CD14-positive monocyte (primary cell): ENCODE results near the gene ACSF2. TPM values are rescaled to one million over a fixed set of nuclear protein-coding genes. Genes with fewer than 3 reads are reported as not detected.

Experiments
- DNase-seq, 3 donors: peaks; one replicate each; pipeline ENCODE4 v3.0.0-alpha.2; 2011 to 2022
- H2AFZ ChIP-seq: 2 replicates; pipeline ENCODE4 v1.6.0; 2012; ENCODE audit warnings: mild to moderate bottlenecking, low read depth, low read length, inconsistent platforms; ENCODE audit not compliant: insufficient read depth, poor library complexity, severe bottlenecking
- H3K27ac ChIP-seq, 2 donors: 1 replicate in 1 of 2; 2 replicates in 1 of 2; pipeline ENCODE4 v1.5.1; 2012 to 2013; ENCODE audit warnings: low read length in 2 of 2, control low read depth in 1 of 2, inconsistent platforms in 1 of 2, low read depth in 1 of 2, mild to moderate bottlenecking in 1 of 2
- H3K27me3 ChIP-seq, 2 donors: one replicate each; pipeline versions ENCODE4 v1.6.0 to v1.6.1; 2011 to 2013; ENCODE audit warnings: low read length in 2 of 2; ENCODE audit not compliant: control insufficient read depth in 2 of 2, insufficient read depth in 2 of 2
- H3K36me3 ChIP-seq, 2 donors: replicated peaks in 1 of 2; 1 replicate in 1 of 2; 2 replicates in 1 of 2; pipeline versions ENCODE4 v1.5.1 to v1.6.1; 2012 to 2013; ENCODE audit warnings: low read length in 2 of 2, control low read depth in 1 of 2, inconsistent platforms in 1 of 2, mild to moderate bottlenecking in 1 of 2; ENCODE audit not compliant: insufficient read depth in 2 of 2, control insufficient read depth in 1 of 2
- H3K4me1 ChIP-seq, 2 donors: 1 replicate in 1 of 2; 2 replicates in 1 of 2; pipeline versions ENCODE4 v1.5.1 to v1.6.1; 2012 to 2013; ENCODE audit warnings: low read length in 2 of 2, control low read depth in 1 of 2, inconsistent platforms in 1 of 2, mild to moderate bottlenecking in 1 of 2, moderate library complexity in 1 of 2; ENCODE audit not compliant: insufficient read depth in 2 of 2, control insufficient read depth in 1 of 2
- H3K4me2 ChIP-seq: replicated peaks from 2 replicates; pipeline ENCODE3; 2012; ENCODE audit warnings: low read length, moderate library complexity, mild to moderate bottlenecking; ENCODE audit not compliant: poor library complexity, severe bottlenecking; ENCODE audit errors: extremely low read depth
- H3K4me3 ChIP-seq, 3 experiments: fragments of 200-600 bp in 1 of 3; sonication (generic) in 1 of 3; replicated peaks in 1 of 3; 1 replicate in 2 of 3; 2 replicates in 1 of 3; pipeline ENCODE4 v1.5.1; 2011 to 2013; ENCODE audit warnings: low read length in 3 of 3, mild to moderate bottlenecking in 3 of 3, control low read depth in 2 of 3, low read depth in 2 of 3, inconsistent platforms in 1 of 3, moderate library complexity in 1 of 3
- H3K79me2 ChIP-seq: 2 replicates; pipeline ENCODE4 v1.6.0; 2012; ENCODE audit warnings: mild to moderate bottlenecking, control low read depth, inconsistent platforms, low read length, moderate library complexity; ENCODE audit not compliant: insufficient read depth
- H3K9ac ChIP-seq: 2 replicates; pipeline ENCODE4 v1.6.0; 2017; ENCODE audit warnings: low read length, mild to moderate bottlenecking; ENCODE audit not compliant: insufficient read depth, poor library complexity, severe bottlenecking
- H3K9me3 ChIP-seq, 2 donors: replicated peaks in 1 of 2; 1 replicate in 1 of 2; 2 replicates in 1 of 2; pipeline versions ENCODE4 v1.5.1 to v1.6.1; 2012 to 2013; ENCODE audit warnings: low read length in 2 of 2, control low read depth in 1 of 2; ENCODE audit not compliant: control insufficient read depth in 1 of 2, insufficient read depth in 1 of 2
- H4K20me1 ChIP-seq: 2 replicates; pipeline ENCODE4 v1.6.0; 2012; ENCODE audit warnings: mild to moderate bottlenecking, low read length, control low read depth, moderate library complexity; ENCODE audit not compliant: insufficient read depth
- H3K27ac Mint-ChIP-seq, 7 donors: one replicate each; pipeline ENCODE4 v1.8.0; 2020; ENCODE audit warnings: mild to moderate bottlenecking in 7 of 7, mixed read lengths in 7 of 7, moderate library complexity in 6 of 7, inconsistent platforms in 2 of 7
- H3K27me3 Mint-ChIP-seq, 3 donors: one replicate each; pipeline ENCODE4 v1.8.0; 2021 to 2022; ENCODE audit warnings: low read depth in 3 of 3, mild to moderate bottlenecking in 3 of 3, mixed read lengths in 3 of 3, moderate library complexity in 3 of 3, inconsistent platforms in 1 of 3
- H3K36me3 Mint-ChIP-seq, 2 donors: one replicate each; pipeline ENCODE4 v1.8.0; 2020; ENCODE audit warnings: mixed read lengths in 2 of 2, inconsistent platforms in 1 of 2, mild to moderate bottlenecking in 1 of 2
- H3K4me1 Mint-ChIP-seq: one replicate; pipeline ENCODE4 v1.8.0; 2020; ENCODE audit warnings: mild to moderate bottlenecking, mixed read lengths
- H3K4me3 Mint-ChIP-seq, 2 donors: one replicate each; pipeline ENCODE4 v1.8.0; 2020; ENCODE audit warnings: mild to moderate bottlenecking in 2 of 2, mixed read lengths in 2 of 2, moderate library complexity in 1 of 2
- H3K9me3 Mint-ChIP-seq, 7 donors: one replicate each; pipeline ENCODE4 v1.8.0; 2020 to 2022; ENCODE audit warnings: mixed read lengths in 7 of 7, mild to moderate bottlenecking in 6 of 7, moderate library complexity in 6 of 7, inconsistent platforms in 2 of 7
- CTCF ChIP-seq: fragments of 200-600 bp; IDR thresholded peaks from one replicate; pipeline ENCODE4 v1.8.0; 2022; ENCODE audit warnings: antibody characterized with exemption, mild to moderate bottlenecking
- WGBS: methylation state at CpG from one replicate; pipeline ENCODE4 v1.1.5; 2013; ENCODE audit warnings: missing lambda C conversion rate; ENCODE audit not compliant: insufficient coverage; 5-methylcytosine and 5-hydroxymethylcytosine counted together
- intact Hi-C, 2 donors: fragments of 100-400 bp; cut with micrococcal nuclease; formaldehyde crosslinking; loops; one replicate each; pipeline versions ENCODE4 v1.15.0 to v1.15.1; 2023
- polyA plus RNA-seq, 3 donors: library from polyadenylated mRNA; depleted of rRNA in 1 of 3; unstranded in 2 of 3; stranded (reverse) in 1 of 3; fragments of 300-500 nt in 2 of 3; fragments of >200 nt in 1 of 3; fragmentation: Illumina TruSeq in 2 of 3; gene quantifications; 1 replicate in 2 of 3; 2 replicates in 1 of 3; pipeline ENCODE4 v1.2.3, GENCODE V29; 2012 to 2021

Gene ACSF2
- polyA plus RNA-seq, 3 donors, result 2.8 to 24.4 (median 5.5) TPM

GRCh38 chr17:50478391-50479381, 52.7 kb downstream of the ACSF2 start, which contains the start of gene RSAD1:
Gene RSAD1 (plus strand): TSS chr17:50478860. CDS start chr17:50478885, 25 bp downstream.
- H3K4me1 ChIP-seq, result peaks cover 33 to 48% of the 10 kb centered on the region in 2 donors
- no peaks in the 10 kb centered on the region for H3K9me3 ChIP-seq
- peak within 1 kb of the TSS; percentile 75 to 96 (median 87) for H3K4me3 ChIP-seq
- peak within 1 kb of the TSS; percentile 67 to 94 (median 84) for H3K27ac Mint-ChIP-seq
- peaks cover 33% of the 10 kb centered on the region for H3K4me1 Mint-ChIP-seq
- peaks cover 21% of the 10 kb centered on the region for H4K20me1 ChIP-seq
- H3K36me3 Mint-ChIP-seq, result peaks cover 8 to 22% of the 10 kb centered on the region in 2 donors
- peaks cover 0 to 6% of the 10 kb centered on the region in 2 donors for H3K27me3 ChIP-seq
- peak within 1 kb of the TSS; percentile 92 for H3K4me2 ChIP-seq
- intact Hi-C loops, result no loop called here
- TF ChIP-seq CTCF, result peak; percentile 81
- H3K9ac ChIP-seq, result peak within 1 kb of the TSS; percentile 74
- H3K27ac ChIP-seq, result peak within 1 kb of the TSS; percentile 74 to 77
- peaks cover 0 to 20% (median 19%) of the 10 kb centered on the region in 3 donors for H3K27me3 Mint-ChIP-seq
- H3K36me3 ChIP-seq, result peaks cover 7 to 10% of the 10 kb centered on the region in 2 donors
- H3K4me3 Mint-ChIP-seq, result peak within 1 kb of the TSS; percentile 80 to 87
- peak; percentile 78 to 89 (median 83) for DNase-seq
- peaks cover 0 to 6% (median 0%) of the 10 kb centered on the region in 7 donors for H3K9me3 Mint-ChIP-seq
- 4% methylated on average over 73 of the region's 75 CpGs for WGBS
- peaks cover 10% of the 10 kb centered on the region for H3K79me2 ChIP-seq
- peak within 1 kb of the TSS; percentile 96 for H2AFZ ChIP-seq

- Histone ChIP-seq H3K4me3 (peak overlapping the region; percentile 75 to 96 (median 87)), H3K27ac (peak overlapping the region in 1 of 2 donors; percentile 77), H3K9ac (no peak overlapping the region), H3K79me2 (peaks cover 10% of the 10 kb centered on the region), H4K20me1 (peaks cover 21% of the 10 kb centered on the region), H3K9me3 (no peaks in the 10 kb centered on the region), H2AFZ (peak overlapping the region; percentile 96), H3K27me3 (peaks cover 0 to 6% of the 10 kb centered on the region in 2 donors), H3K36me3 (peaks cover 16 to 19% of the 10 kb centered on the region in 2 donors), H3K4me2 (peak overlapping the region; percentile 92), H3K4me1 (peaks cover 33 to 48% of the 10 kb centered on the region in 2 donors)
- TF ChIP-seq CTCF, result no peak
- Mint-ChIP-seq H3K36me3 (peaks cover 14 to 32% of the 10 kb centered on the region in 2 donors), H3K4me3 (peak overlapping the region; percentile 80 to 87), H3K27me3 (peaks cover 0 to 19% (median 19%) of the 10 kb centered on the region in 3 donors), H3K4me1 (peaks cover 33% of the 10 kb centered on the region), H3K9me3 (peaks cover 0 to 5% (median 0%) of the 10 kb centered on the region in 7 donors), H3K27ac (peak overlapping the region; percentile 67 to 94 (median 82))
- intact Hi-C loops, result loop anchor here (2.0 to 10.0 kb wide), 5 partner anchors 25 to 203 kb away; partner anchors contain the start of gene SPATA20 (in 1 of the 2)
- DNase-seq, result peak; percentile 69 to 79 (median 72)
- 34% methylated on average over 10 of the region's 19 CpGs for WGBS
Observed at GRCh38 chr17:50479522-50480141, 53.6 kb downstream of the ACSF2 start.
